HEK293 (cell line): Measurements from ENCODE around the gene NFKBIB.
A peak's percentile ranks its signal among the peaks of the same experiment; 100 is the strongest.

Source experiments
- CTCF ChIA-PET: fragments of 350-600 bp; formaldehyde crosslinking; extraction: SDS; loops from one replicate; lab custom pipeline; 2021; ENCODE audit warnings: antibody characterized with exemption; lab: Yijun Ruan, JAX
- POLR2A ChIA-PET: fragments of 300-600 bp; formaldehyde crosslinking; extraction: SDS; loops from one replicate; lab custom pipeline; 2020; ENCODE audit warnings: antibody characterized with exemption, inconsistent platforms; lab: Yijun Ruan, JAX
- H3K27ac ChIP-seq: fragments of 200-500 bp; sonication (Bioruptor generic); 2 replicates; pipeline ENCODE4 v1.5.1; 2014; ENCODE audit warnings: low read depth, low read length, control low read depth, inconsistent platforms; ENCODE audit errors: extremely low read depth
- H3K36me3 ChIP-seq, 2 experiments: fragments of 200-500 bp in 1 of 2; sonication (Bioruptor generic) in 1 of 2; 1 replicate in 1 of 2; 2 replicates in 1 of 2; pipeline ENCODE4 v1.5.1; 2014 to 2017; ENCODE audit warnings: inconsistent platforms in 2 of 2, low read length in 2 of 2; ENCODE audit not compliant: control insufficient read depth in 2 of 2, insufficient read depth in 1 of 2
- H3K4me1 ChIP-seq: fragments of 200-500 bp; sonication (Bioruptor generic); 2 replicates; pipeline ENCODE4 v1.5.1; 2014; ENCODE audit warnings: mild to moderate bottlenecking, low read length, inconsistent platforms; ENCODE audit not compliant: control insufficient read depth, insufficient read depth
- H3K4me3 ChIP-seq: 2 replicates; pipeline ENCODE4 v1.5.1; 2011; ENCODE audit warnings: low read depth, mild to moderate bottlenecking, control low read depth, low read length, moderate library complexity
- H3K9me3 ChIP-seq: fragments of 200-500 bp; sonication (Bioruptor generic); 2 replicates; pipeline ENCODE4 v1.5.1; 2014; ENCODE audit warnings: low read depth, low read length, inconsistent platforms; ENCODE audit not compliant: control insufficient read depth, insufficient read depth
- GFI1B ChIP-seq: fragments of 450-650 bp; formaldehyde crosslinking; IDR thresholded peaks from 2 replicates; pipeline ENCODE4 v1.5.1; 2016; ENCODE audit warnings: missing biosample characterization, missing genetic modification characterization
- GLIS1 ChIP-seq: fragments of 450-650 bp; formaldehyde crosslinking; IDR thresholded peaks from 2 replicates; pipeline ENCODE4 v1.5.1; 2016; ENCODE audit warnings: missing biosample characterization, missing genetic modification characterization
- GLIS2 ChIP-seq: fragments of 450-650 bp; formaldehyde crosslinking; IDR thresholded peaks from 2 replicates; pipeline ENCODE4 v1.5.1; 2016; ENCODE audit warnings: missing biosample characterization, missing genetic modification characterization
- OSR2 ChIP-seq: fragments of 450-650 bp; formaldehyde crosslinking; IDR thresholded peaks from 2 replicates; pipeline ENCODE4 v1.5.1; 2016; ENCODE audit warnings: missing biosample characterization, missing genetic modification characterization
- PBX3 ChIP-seq: sonication (generic); formaldehyde crosslinking; IDR thresholded peaks from 2 replicates; pipeline ENCODE4 v1.8.1; 2022; ENCODE audit warnings: mild to moderate bottlenecking, moderate library complexity, missing genetic modification reagents
- TCF7L2 ChIP-seq: IDR thresholded peaks from 2 replicates; pipeline ENCODE4 v1.6.1; 2011; ENCODE audit warnings: low read depth, mild to moderate bottlenecking, inconsistent platforms, low read length, moderate library complexity, borderline replicate concordance
- WT1 ChIP-seq: fragments of 450-650 bp; formaldehyde crosslinking; IDR thresholded peaks from 2 replicates; pipeline ENCODE4 v1.5.1; 2016; ENCODE audit warnings: missing biosample characterization, missing genetic modification characterization
- ZBTB10 ChIP-seq: fragments of 450-650 bp; formaldehyde crosslinking; IDR thresholded peaks from 2 replicates; pipeline ENCODE4 v1.5.1; 2016; ENCODE audit warnings: missing biosample characterization, missing genetic modification characterization
- ZEB2 ChIP-seq: fragments of 450-650 bp; formaldehyde crosslinking; IDR thresholded peaks from 2 replicates; pipeline ENCODE4 v1.5.1; 2016; ENCODE audit warnings: missing biosample characterization, missing genetic modification characterization
- ZFHX2 ChIP-seq: fragments of 450-650 bp; formaldehyde crosslinking; conservative IDR thresholded peaks from 2 replicates; pipeline ENCODE4 v1.5.1; 2016; ENCODE audit warnings: missing biosample characterization, missing genetic modification characterization
- ZFP69B ChIP-seq: fragments of 450-650 bp; formaldehyde crosslinking; IDR thresholded peaks from 2 replicates; pipeline ENCODE4 v1.5.1; 2016; ENCODE audit warnings: missing biosample characterization, missing genetic modification characterization
- ZNF112 ChIP-seq: fragments of 450-650 bp; formaldehyde crosslinking; IDR thresholded peaks from 2 replicates; pipeline ENCODE4 v1.5.0; 2017; ENCODE audit warnings: missing biosample characterization, missing genetic modification characterization
- ZNF24 ChIP-seq: fragments of 450-650 bp; formaldehyde crosslinking; IDR thresholded peaks from 2 replicates; pipeline ENCODE4 v1.5.1; 2016; ENCODE audit warnings: missing biosample characterization, missing genetic modification characterization
- ZNF324 ChIP-seq: fragments of 450-650 bp; formaldehyde crosslinking; IDR thresholded peaks from 2 replicates; pipeline ENCODE4 v1.5.1; 2016; ENCODE audit warnings: missing biosample characterization, missing genetic modification characterization
- ZNF37A ChIP-seq: fragments of 450-650 bp; IDR thresholded peaks from 2 replicates; pipeline ENCODE4 v1.5.1; 2018; ENCODE audit warnings: missing biosample characterization, missing genetic modification characterization
- ZNF404 ChIP-seq: fragments of 450-650 bp; formaldehyde crosslinking; IDR thresholded peaks from 2 replicates; pipeline ENCODE4 v1.5.1; 2017; ENCODE audit warnings: missing biosample characterization, missing genetic modification characterization
- ZNF621 ChIP-seq: fragments of 450-650 bp; formaldehyde crosslinking; IDR thresholded peaks from 2 replicates; pipeline ENCODE4 v1.5.1; 2017; ENCODE audit warnings: missing biosample characterization, missing genetic modification characterization
- ZNF639 ChIP-seq: fragments of 450-650 bp; formaldehyde crosslinking; IDR thresholded peaks from 2 replicates; pipeline ENCODE4 v1.5.1; 2016; ENCODE audit warnings: missing biosample characterization, missing genetic modification characterization
- ZNF664 ChIP-seq: fragments of 450-650 bp; formaldehyde crosslinking; IDR thresholded peaks from 2 replicates; pipeline ENCODE4 v1.5.1; 2016; ENCODE audit warnings: missing biosample characterization, missing genetic modification characterization
- ZNF704 ChIP-seq: fragments of 450-650 bp; formaldehyde crosslinking; IDR thresholded peaks from 2 replicates; pipeline ENCODE4 v1.5.1; 2016; ENCODE audit warnings: missing biosample characterization, missing genetic modification characterization
- ZNF777 ChIP-seq: fragments of 450-650 bp; formaldehyde crosslinking; IDR thresholded peaks from 2 replicates; pipeline ENCODE4 v1.5.1; 2017; ENCODE audit warnings: missing biosample characterization, missing genetic modification characterization, borderline replicate concordance
- ZNF830 ChIP-seq: fragments of 450-650 bp; IDR thresholded peaks from 2 replicates; pipeline ENCODE4 v1.5.0; 2018; ENCODE audit warnings: missing biosample characterization, missing genetic modification characterization, low read depth, mild to moderate bottlenecking, moderate library complexity
- ZNF843 ChIP-seq: fragments of 450-650 bp; formaldehyde crosslinking; IDR thresholded peaks from 2 replicates; pipeline ENCODE4 v1.5.1; 2016; ENCODE audit warnings: missing biosample characterization, missing genetic modification characterization
- TF ChIP-seq, protein P1 (sequence below): fragments of 450-650 bp; formaldehyde crosslinking; IDR thresholded peaks from 2 replicates; pipeline ENCODE4 v1.5.1; 2017; ENCODE audit warnings: missing biosample characterization, missing genetic modification characterization
- TF ChIP-seq, protein P2 (sequence below): fragments of 450-650 bp; formaldehyde crosslinking; IDR thresholded peaks from 2 replicates; pipeline ENCODE4 v1.5.1; 2017; ENCODE audit warnings: missing biosample characterization, missing genetic modification characterization

The NFKBIB gene

GRCh38 chr19:38898788-38899446, 852 bp upstream of the NFKBIB start (continued):
- TF ChIP-seq ZNF704 (tag by site-specific recombination), result no peak
- TF ChIP-seq, all 188 proteins: peak for 40

DNA sequence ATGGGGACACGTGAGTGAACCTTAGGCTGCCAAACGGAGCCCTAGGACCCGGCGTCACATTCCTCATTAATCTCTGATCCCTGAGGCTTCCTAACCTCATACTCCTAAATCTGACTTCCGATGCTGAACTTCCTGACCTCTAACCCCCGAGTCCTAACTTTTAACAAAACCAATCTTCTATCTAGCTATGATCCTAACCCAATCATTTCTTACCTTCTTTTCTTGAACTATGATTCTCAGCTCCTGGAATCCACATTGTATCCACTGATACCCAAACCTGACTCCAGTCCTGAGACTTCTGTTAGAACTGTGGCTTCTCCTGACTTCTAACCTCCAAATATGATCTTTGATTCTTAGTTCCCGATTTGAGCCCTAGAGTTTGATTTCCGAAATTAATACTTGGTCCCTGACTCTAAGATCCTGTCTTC, 447 bp downstream of the NFKBIB start:
- peaks cover 3% of the 10 kb centered on the region; the same call in 1 of the 2 replicates for H3K9me3 ChIP-seq
- POLR2A ChIA-PET, result interaction anchor here (0.6 to 2.4 kb wide), 22 partner anchors 8 to 512 kb away, joined by 3 to 29 read pairs (median 6); partner anchors contain the start of genes ACTN4, CCER2, ECH1 and EIF3K
- peaks cover 12 to 21% of the 10 kb centered on the region in 2 experiments for H3K36me3 ChIP-seq
- H3K4me3 ChIP-seq, result peak overlapping the region; percentile 58
- H3K27ac ChIP-seq, result peak overlapping the region; percentile 85
- CTCF ChIA-PET, result interaction anchor here (0.6 to 4.0 kb wide), 14 partner anchors 11 to 656 kb away, joined by 3 to 63 read pairs (median 3); partner anchors contain the start of genes FAM98C, MRPS12 and SARS2
- H3K4me1 ChIP-seq, result peaks cover 21% of the 10 kb centered on the region
- TF ChIP-seq ZFP69B (tag by site-specific recombination), result 0 out of 2 replicates have a peak, but pooled peaks have one; percentile 48
- TF ChIP-seq ZEB2 (tag by site-specific recombination), result 0 out of 2 replicates have a peak, but pooled peaks have one; percentile 12
- TF ChIP-seq GLIS1 (tag by site-specific recombination), result no peak
- no peak for TF ChIP-seq ZNF843 (tag by site-specific recombination)
- TF ChIP-seq ZNF24 (tag by site-specific recombination), result 0 out of 2 replicates have a peak, but pooled peaks have one; percentile 17
- TF ChIP-seq ZNF404 (tag by site-specific recombination), result 0 out of 2 replicates have a peak, but pooled peaks have one; percentile 4
- no peak for TF ChIP-seq ZNF37A
- TF ChIP-seq PBX3 (CRISPR knock-in tag), result no peak
- TF ChIP-seq ZNF112 (tag by site-specific recombination), result no peak
- TF ChIP-seq ZNF324 (tag by site-specific recombination), result peak; percentile 2; the same call in 1 of the 2 replicates
- TF ChIP-seq ZNF621 (tag by site-specific recombination), result no peak
- peak; percentile 45; the same call in 1 of the 2 replicates for TF ChIP-seq ZNF639 (tag by site-specific recombination)
- no peak; the same call in 1 of the 2 replicates for TF ChIP-seq WT1 (tag by site-specific recombination)
- TF ChIP-seq ZFHX2, result 0 out of 2 replicates have a peak, but pooled peaks have one; percentile 5
- TF ChIP-seq ZNF830, result no peak
- 0 out of 2 replicates have a peak, but pooled peaks have one; percentile 5 for TF ChIP-seq OSR2 (tag by site-specific recombination)
- TF ChIP-seq ZNF664, result peak; percentile 70
- no peak for TF ChIP-seq ZNF777 (tag by site-specific recombination)
- TF ChIP-seq, protein P1, sequence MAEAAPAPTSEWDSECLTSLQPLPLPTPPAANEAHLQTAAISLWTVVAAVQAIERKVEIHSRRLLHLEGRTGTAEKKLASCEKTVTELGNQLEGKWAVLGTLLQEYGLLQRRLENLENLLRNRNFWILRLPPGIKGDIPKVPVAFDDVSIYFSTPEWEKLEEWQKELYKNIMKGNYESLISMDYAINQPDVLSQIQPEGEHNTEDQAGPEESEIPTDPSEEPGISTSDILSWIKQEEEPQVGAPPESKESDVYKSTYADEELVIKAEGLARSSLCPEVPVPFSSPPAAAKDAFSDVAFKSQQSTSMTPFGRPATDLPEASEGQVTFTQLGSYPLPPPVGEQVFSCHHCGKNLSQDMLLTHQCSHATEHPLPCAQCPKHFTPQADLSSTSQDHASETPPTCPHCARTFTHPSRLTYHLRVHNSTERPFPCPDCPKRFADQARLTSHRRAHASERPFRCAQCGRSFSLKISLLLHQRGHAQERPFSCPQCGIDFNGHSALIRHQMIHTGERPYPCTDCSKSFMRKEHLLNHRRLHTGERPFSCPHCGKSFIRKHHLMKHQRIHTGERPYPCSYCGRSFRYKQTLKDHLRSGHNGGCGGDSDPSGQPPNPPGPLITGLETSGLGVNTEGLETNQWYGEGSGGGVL (tag by site-specific recombination), result peak; percentile 45
- TF ChIP-seq GFI1B (tag by site-specific recombination), result 0 out of 2 replicates have a peak, but pooled peaks have one; percentile 37
- TF ChIP-seq, protein P2, sequence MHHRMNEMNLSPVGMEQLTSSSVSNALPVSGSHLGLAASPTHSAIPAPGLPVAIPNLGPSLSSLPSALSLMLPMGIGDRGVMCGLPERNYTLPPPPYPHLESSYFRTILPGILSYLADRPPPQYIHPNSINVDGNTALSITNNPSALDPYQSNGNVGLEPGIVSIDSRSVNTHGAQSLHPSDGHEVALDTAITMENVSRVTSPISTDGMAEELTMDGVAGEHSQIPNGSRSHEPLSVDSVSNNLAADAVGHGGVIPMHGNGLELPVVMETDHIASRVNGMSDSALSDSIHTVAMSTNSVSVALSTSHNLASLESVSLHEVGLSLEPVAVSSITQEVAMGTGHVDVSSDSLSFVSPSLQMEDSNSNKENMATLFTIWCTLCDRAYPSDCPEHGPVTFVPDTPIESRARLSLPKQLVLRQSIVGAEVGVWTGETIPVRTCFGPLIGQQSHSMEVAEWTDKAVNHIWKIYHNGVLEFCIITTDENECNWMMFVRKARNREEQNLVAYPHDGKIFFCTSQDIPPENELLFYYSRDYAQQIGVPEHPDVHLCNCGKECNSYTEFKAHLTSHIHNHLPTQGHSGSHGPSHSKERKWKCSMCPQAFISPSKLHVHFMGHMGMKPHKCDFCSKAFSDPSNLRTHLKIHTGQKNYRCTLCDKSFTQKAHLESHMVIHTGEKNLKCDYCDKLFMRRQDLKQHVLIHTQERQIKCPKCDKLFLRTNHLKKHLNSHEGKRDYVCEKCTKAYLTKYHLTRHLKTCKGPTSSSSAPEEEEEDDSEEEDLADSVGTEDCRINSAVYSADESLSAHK (tag by site-specific recombination), result peak; percentile 23; the same call in 1 of the 2 replicates
- no peak for TF ChIP-seq ZBTB10
- no peak for TF ChIP-seq TCF7L2
- TF ChIP-seq GLIS2 (tag by site-specific recombination), result no peak
